T-helper 17 cell (primary cell): ENCODE measurements around the gene SLC26A1. TPM values are rescaled to one million over a fixed set of nuclear protein-coding genes. Genes with fewer than 3 reads are reported as not detected.

Experiments
- ATAC-seq: fragments of 150-1000 bp; cut with Tn5 transposase; 2 replicates; pipeline ENCODE4 v1.10.0; 2021; ENCODE audit warnings: mild to moderate bottlenecking, moderate library complexity
- DNase-seq, 3 donors: peaks; one replicate each; pipeline versions ENCODE4 v3.0.0 to v3.0.0-alpha.2; 2020 to 2021
- H3K9me3 ChIP-seq: one replicate; pipeline ENCODE4 v1.7.0; 2013; ENCODE audit warnings: low read length, mild to moderate bottlenecking; ENCODE audit not compliant: control insufficient read depth, poor library complexity, severe bottlenecking
- H3K27ac Mint-ChIP-seq: one replicate; pipeline ENCODE4 v1.8.0; 2022; ENCODE audit warnings: mild to moderate bottlenecking, moderate library complexity, mixed read lengths
- H3K27me3 Mint-ChIP-seq: one replicate; pipeline ENCODE4 v1.8.0; 2022; ENCODE audit warnings: mixed read lengths
- H3K36me3 Mint-ChIP-seq: one replicate; pipeline ENCODE4 v1.8.0; 2022; ENCODE audit warnings: low read depth, mixed read lengths
- H3K4me1 Mint-ChIP-seq: one replicate; pipeline ENCODE4 v1.8.0; 2022; ENCODE audit warnings: mild to moderate bottlenecking, mixed read lengths
- H3K4me3 Mint-ChIP-seq: one replicate; pipeline ENCODE4 v1.8.0; 2022; ENCODE audit warnings: mild to moderate bottlenecking, moderate library complexity, mixed read lengths
- total RNA-seq, 4 donors: library from RNA in 2 of 4; stranded (reverse) in 2 of 4; gene quantifications; one replicate each; pipeline ENCODE4 v1.2.3 and lab custom pipeline; 2022 to 2026

Gene SLC26A1, protein sequence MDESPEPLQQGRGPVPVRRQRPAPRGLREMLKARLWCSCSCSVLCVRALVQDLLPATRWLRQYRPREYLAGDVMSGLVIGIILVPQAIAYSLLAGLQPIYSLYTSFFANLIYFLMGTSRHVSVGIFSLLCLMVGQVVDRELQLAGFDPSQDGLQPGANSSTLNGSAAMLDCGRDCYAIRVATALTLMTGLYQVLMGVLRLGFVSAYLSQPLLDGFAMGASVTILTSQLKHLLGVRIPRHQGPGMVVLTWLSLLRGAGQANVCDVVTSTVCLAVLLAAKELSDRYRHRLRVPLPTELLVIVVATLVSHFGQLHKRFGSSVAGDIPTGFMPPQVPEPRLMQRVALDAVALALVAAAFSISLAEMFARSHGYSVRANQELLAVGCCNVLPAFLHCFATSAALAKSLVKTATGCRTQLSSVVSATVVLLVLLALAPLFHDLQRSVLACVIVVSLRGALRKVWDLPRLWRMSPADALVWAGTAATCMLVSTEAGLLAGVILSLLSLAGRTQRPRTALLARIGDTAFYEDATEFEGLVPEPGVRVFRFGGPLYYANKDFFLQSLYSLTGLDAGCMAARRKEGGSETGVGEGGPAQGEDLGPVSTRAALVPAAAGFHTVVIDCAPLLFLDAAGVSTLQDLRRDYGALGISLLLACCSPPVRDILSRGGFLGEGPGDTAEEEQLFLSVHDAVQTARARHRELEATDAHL
- under 1 TPM in 1 of 2 donors, not detected in 1; 0.21 TPM for total RNA-seq
- 0.38 to 1.2 reads per million in 2 donors for total RNA-seq (lab: John Stamatoyannopoulos, UW)

GRCh38 chr4:993111-994029, at the start of gene SLC26A1:
SLC26A1 (minus strand) TSS chr4:993404; CDS start chr4:991703, 1,701 bp downstream.
- H3K27me3 Mint-ChIP-seq: peaks cover 11% of the 10 kb centered on the region
- no peak within 1 kb of the TSS for H3K4me3 Mint-ChIP-seq
- H3K27ac Mint-ChIP-seq: no peak within 1 kb of the TSS
- H3K9me3 ChIP-seq: no peaks in the 10 kb centered on the region
- H3K36me3 Mint-ChIP-seq: no peaks in the 10 kb centered on the region
- DNase-seq (peak in 1 of 3 donors; percentile 8), ATAC-seq (no peak)
- H3K4me1 Mint-ChIP-seq: peaks cover 6% of the 10 kb centered on the region

- no peak overlapping the region for H3K27ac Mint-ChIP-seq
- no peak overlapping the region for H3K4me3 Mint-ChIP-seq
- peaks cover 6% of the 10 kb centered on the region for H3K4me1 Mint-ChIP-seq
- H3K36me3 Mint-ChIP-seq: no peaks in the 10 kb centered on the region
- ATAC-seq: no peak
- H3K9me3 ChIP-seq: no peaks in the 10 kb centered on the region
- H3K27me3 Mint-ChIP-seq: peaks cover 17% of the 10 kb centered on the region
- DNase-seq: no peak
Measured at GRCh38 chr4:1042352-1043055, 49.3 kb upstream of the SLC26A1 start.

GRCh38 chr4:1041936-1042330, 48.7 kb upstream of the SLC26A1 start:
- peaks cover 13% of the 10 kb centered on the region for H3K27me3 Mint-ChIP-seq
- H3K27ac Mint-ChIP-seq: no peak overlapping the region
- no peaks in the 10 kb centered on the region for H3K9me3 ChIP-seq
- no peak for DNase-seq
- H3K4me1 Mint-ChIP-seq: peaks cover 6% of the 10 kb centered on the region
- ATAC-seq: no peak
- no peaks in the 10 kb centered on the region for H3K36me3 Mint-ChIP-seq
- H3K4me3 Mint-ChIP-seq: no peak overlapping the region

- no peaks in the 10 kb centered on the region for H3K9me3 ChIP-seq
- DNase-seq (no peak), ATAC-seq (no peak)
- Mint-ChIP-seq H3K27me3 (peaks cover 10% of the 10 kb centered on the region), H3K4me1 (peaks cover 4% of the 10 kb centered on the region), H3K4me3 (no peak overlapping the region), H3K36me3 (no peaks in the 10 kb centered on the region), H3K27ac (no peak overlapping the region)
Measured at GRCh38 chr4:1041147-1041935, 48.1 kb upstream of the SLC26A1 start.

GRCh38 chr4:1040344-1041146, 47.3 kb upstream of the SLC26A1 start:
- DNase-seq: no peak
- Mint-ChIP-seq H3K27me3 (peaks cover 10% of the 10 kb centered on the region), H3K36me3 (no peaks in the 10 kb centered on the region), H3K27ac (no peak overlapping the region), H3K4me3 (no peak overlapping the region), H3K4me1 (peaks cover 4% of the 10 kb centered on the region)
- no peaks in the 10 kb centered on the region for H3K9me3 ChIP-seq
- no peak for ATAC-seq

- H3K36me3 Mint-ChIP-seq: no peaks in the 10 kb centered on the region
- peaks cover 4% of the 10 kb centered on the region for H3K4me1 Mint-ChIP-seq
- no peak for ATAC-seq
- H3K27me3 Mint-ChIP-seq: peaks cover 2% of the 10 kb centered on the region
- no peak overlapping the region for H3K4me3 Mint-ChIP-seq
- no peaks in the 10 kb centered on the region for H3K9me3 ChIP-seq
- no peak for DNase-seq
- H3K27ac Mint-ChIP-seq: no peak overlapping the region
Measured at GRCh38 chr4:1039493-1040343, 46.5 kb upstream of the SLC26A1 start.

GRCh38 chr4:1038948-1039492, 45.8 kb upstream of the SLC26A1 start:
- H3K9me3 ChIP-seq: no peaks in the 10 kb centered on the region
- Mint-ChIP-seq H3K36me3 (no peaks in the 10 kb centered on the region), H3K27ac (no peak overlapping the region), H3K4me3 (no peak overlapping the region), H3K27me3 (no peaks in the 10 kb centered on the region), H3K4me1 (peaks cover 4% of the 10 kb centered on the region)
- ATAC-seq (no peak), DNase-seq (no peak)

GRCh38 chr4:1036976-1037810, 44.0 kb upstream of the SLC26A1 start:
- Mint-ChIP-seq H3K4me3 (no peak overlapping the region), H3K27me3 (no peaks in the 10 kb centered on the region), H3K27ac (no peak overlapping the region), H3K36me3 (no peaks in the 10 kb centered on the region), H3K4me1 (no peaks in the 10 kb centered on the region)
- ATAC-seq (no peak), DNase-seq (no peak)
- no peaks in the 10 kb centered on the region for H3K9me3 ChIP-seq

DNA sequence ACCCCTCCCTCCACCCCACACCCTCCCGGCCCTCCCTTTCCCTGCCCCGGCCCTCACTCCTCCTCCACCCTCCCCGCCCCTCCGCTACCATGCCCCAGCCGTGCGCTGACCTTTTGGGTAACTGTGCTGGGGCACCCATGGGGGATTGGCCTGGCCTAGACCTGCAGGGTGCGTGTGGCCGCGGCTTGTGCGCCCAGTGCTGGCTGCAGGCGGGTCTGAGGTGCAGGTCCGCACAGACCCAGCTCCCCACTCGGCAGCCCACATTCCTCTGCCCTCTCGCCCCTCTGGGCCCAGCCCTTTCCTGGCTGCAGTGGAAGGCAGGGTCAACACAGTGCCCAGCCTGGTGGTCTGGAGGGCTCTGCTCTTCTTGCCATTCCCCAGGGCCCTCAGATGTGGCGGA, 42.9 kb upstream of the SLC26A1 start:
- Mint-ChIP-seq H3K4me3 (no peak overlapping the region), H3K27ac (no peak overlapping the region), H3K27me3 (no peaks in the 10 kb centered on the region), H3K36me3 (no peaks in the 10 kb centered on the region), H3K4me1 (no peaks in the 10 kb centered on the region)
- no peaks in the 10 kb centered on the region for H3K9me3 ChIP-seq
- no peak for DNase-seq
- no peak for ATAC-seq

GRCh38 chr4:1035510-1035909, 42.3 kb upstream of the SLC26A1 start:
- no peak overlapping the region for H3K4me3 Mint-ChIP-seq
- no peaks in the 10 kb centered on the region for H3K9me3 ChIP-seq
- H3K36me3 Mint-ChIP-seq: no peaks in the 10 kb centered on the region
- no peak overlapping the region for H3K27ac Mint-ChIP-seq
- ATAC-seq (no peak), DNase-seq (no peak)
- no peaks in the 10 kb centered on the region for H3K27me3 Mint-ChIP-seq
- H3K4me1 Mint-ChIP-seq: no peaks in the 10 kb centered on the region
